K562 (cell line): Measurements from ENCODE around the gene MLYCD. TPM values are rescaled to one million over a fixed set of nuclear protein-coding genes. Genes with fewer than 3 reads are reported as not detected.
A peak's percentile ranks its signal among the peaks of the same experiment; 100 is the strongest.

Experiments
- ATAC-seq: fragments of 200-7000 bp; cut with Tn5 transposase; 3 replicates; pipeline ENCODE4 v1.9.1; 2020; ENCODE audit warnings: moderate library complexity
- BruUV-seq: library from RNA; stranded (reverse); fragments of 400-500 nt; replicated peaks from 2 replicates; lab custom pipeline; 2021; lab: Mats Ljungman, UMichigan
- CTCF ChIA-PET: fragments of 300-600 bp; formaldehyde crosslinking; extraction: SDS; loops from one replicate; lab custom pipeline; 2021; ENCODE audit warnings: low intra/inter-chr PET ratio; lab: Yijun Ruan, JAX
- POLR2A ChIA-PET: fragments of 300-600, 350-650 bp; sonication (Branson Sonifier 250); formaldehyde crosslinking; extraction: SDS; loops from one replicate; lab custom pipeline; 2021; ENCODE audit warnings: antibody characterized with exemption, inconsistent platforms; lab: Yijun Ruan, JAX
- DNase-seq, 4 experiments: peaks; one replicate each; pipeline versions ENCODE4 v3.0.0 to v3.0.0-alpha.2; 2011 to 2018; ENCODE audit warnings: low spot score in 3 of 4, mixed read lengths in 3 of 4; ENCODE audit errors: extremely low read depth in 1 of 4
- FAIRE-seq: peaks from 2 replicates; lab custom pipeline; 2011; peaks lifted over from hg19 to GRCh38; lab: Jason Lieb, UNC
- H2AFZ ChIP-seq: 2 replicates; pipeline ENCODE4 v1.6.0; 2011; ENCODE audit warnings: low read depth, low read length, control low read depth, inconsistent platforms
- H3K27ac ChIP-seq: fragments of 200-600 bp; 3 replicates; pipeline ENCODE4 v1.8.0; 2011; ENCODE audit warnings: low read depth, mild to moderate bottlenecking, control low read depth, inconsistent platforms, low read length, moderate library complexity, mixed read lengths; ENCODE audit errors: extremely low read depth
- H3K27me3 ChIP-seq, 2 experiments: fragments of 300-600 bp in 1 of 2; 2 replicates in 1 of 2; 3 replicates in 1 of 2; pipeline versions ENCODE4 v1.6.0 to v1.8.0; 2011; ENCODE audit warnings: inconsistent platforms in 2 of 2, low read length in 2 of 2, mild to moderate bottlenecking in 1 of 2, mixed read lengths in 1 of 2, moderate library complexity in 1 of 2; ENCODE audit not compliant: control insufficient read depth in 2 of 2, insufficient read depth in 2 of 2
- H3K36me3 ChIP-seq: fragments of 300-600 bp; 3 replicates; pipeline ENCODE4 v1.8.0; 2011; ENCODE audit warnings: mild to moderate bottlenecking, low read length, inconsistent platforms; ENCODE audit not compliant: control insufficient read depth, insufficient read depth
- H3K4me1 ChIP-seq, 2 experiments: fragments of 200-600 bp in 1 of 2; replicated peaks in 1 of 2; 2 replicates in 1 of 2; 3 replicates in 1 of 2; pipeline versions ENCODE4 v1.5.1 to v1.8.0; 2011; ENCODE audit warnings: inconsistent platforms in 2 of 2, low read length in 2 of 2, mild to moderate bottlenecking in 1 of 2, mixed read lengths in 1 of 2, moderate library complexity in 1 of 2; ENCODE audit not compliant: control insufficient read depth in 2 of 2, insufficient read depth in 2 of 2
- H3K4me2 ChIP-seq: 2 replicates; pipeline ENCODE4 v1.6.1; 2011; ENCODE audit warnings: low read length, control low read depth, inconsistent platforms, mixed read lengths; ENCODE audit not compliant: insufficient read depth
- H3K4me3 ChIP-seq: fragments of 200-600 bp; sonication (generic), shearing (Covaris generic); 2 replicates; pipeline ENCODE4 v1.5.1; 2016; ENCODE audit warnings: control low read depth, inconsistent platforms
- H3K79me2 ChIP-seq: fragments of 200-600 bp; 3 replicates; pipeline ENCODE4 v1.8.0; 2011; ENCODE audit warnings: low read length, inconsistent platforms; ENCODE audit not compliant: control insufficient read depth, insufficient read depth
- H3K9ac ChIP-seq, 2 experiments: 2 replicates each; pipeline versions ENCODE4 v1.6.0 to v1.6.1; 2011; ENCODE audit warnings: low read depth in 2 of 2, low read length in 2 of 2, control low read depth in 1 of 2, inconsistent platforms in 1 of 2, mild to moderate bottlenecking in 1 of 2, mixed read lengths in 1 of 2; ENCODE audit not compliant: insufficient read depth in 1 of 2
- H3K9me1 ChIP-seq: one replicate; pipeline ENCODE4 v1.6.0; 2011; ENCODE audit warnings: inconsistent platforms, mild to moderate bottlenecking, low read length, moderate library complexity; ENCODE audit not compliant: control insufficient read depth, insufficient read depth
- H3K9me3 ChIP-seq: replicated peaks from 2 replicates; pipeline ENCODE4 v1.5.1; 2011; ENCODE audit warnings: low read depth, low read length, inconsistent platforms; ENCODE audit not compliant: control insufficient read depth, insufficient read depth
- H4K20me1 ChIP-seq: replicated peaks from 2 replicates; pipeline ENCODE4 v1.6.1; 2011; ENCODE audit warnings: low read length, inconsistent platforms, mixed read lengths; ENCODE audit not compliant: control insufficient read depth, insufficient read depth
- EGR1 ChIP-seq: fragments of 450-650 bp; conservative IDR thresholded peaks from 2 replicates; pipeline ENCODE4 v1.6.1; 2017; ENCODE audit warnings: mild to moderate bottlenecking
- ELF2 ChIP-seq: fragments of 250-450 bp; sonication (Bioruptor Pico); IDR thresholded peaks from 2 replicates; pipeline ENCODE4 v1.5.0; 2021; ENCODE audit warnings: mild to moderate bottlenecking
- HDAC1 ChIP-seq, 2 experiments: fragments of 450-650 bp; IDR thresholded peaks; 2 replicates each; pipeline ENCODE4 v1.6.1; 2016 to 2017; ENCODE audit warnings: inconsistent platforms in 1 of 2, mild to moderate bottlenecking in 1 of 2, moderate library complexity in 1 of 2
- WGBS: fragments of 100-300 bp; shearing (Covaris generic); methylation state at CpG from one replicate; pipeline ENCODE4 v1.1.6; 2016; ENCODE audit warnings: low coverage, mixed read lengths; ENCODE audit not compliant: insufficient coverage; ENCODE audit errors: missing lambda C conversion rate; 5-methylcytosine and 5-hydroxymethylcytosine counted together
- in situ Hi-C: fragments of 300-500 bp; cut with MboI; formaldehyde crosslinking; loops from 4 replicates; pipeline ENCODE4 v1.15.0; 2018; ENCODE audit warnings: inconsistent platforms, mixed read lengths
- intact Hi-C: fragments of 100-400 bp; cut with micrococcal nuclease; formaldehyde crosslinking; loops from 2 replicates; pipeline ENCODE4 v1.14.2; 2022
- polyA plus RNA-seq, 8 experiments: library from polyadenylated mRNA; depleted of rRNA in 4 of 8; stranded (reverse) in 5 of 8; unstranded in 3 of 8; fragments of >200 nt; fragmentation: Nextera tagmentation in 2 of 8; fragmentation: Illumina TruSeq in 1 of 8; extraction: Ambion mirVana in 2 of 8; extraction: Trizol in 1 of 8; gene quantifications; 2 replicates each; pipeline versions ENCODE4 v1.2.1 to v1.2.3, GENCODE V29; 2011 to 2014; ENCODE audit warnings: inconsistent platforms in 1 of 8, missing spikeins in 1 of 8
- total RNA-seq, 7 experiments: library from RNA; depleted of rRNA in 6 of 7; stranded (reverse); fragments of >200 nt in 6 of 7; fragmentation: Illumina TruSeq in 2 of 7; extraction: Trizol in 2 of 7; gene quantifications; 2 replicates each; pipeline versions ENCODE4 v1.2.1 to v1.2.3, GENCODE V29; 2011 to 2021; ENCODE audit warnings: low replicate concordance in 1 of 7
- TF ChIP-seq, protein P1 (sequence below): fragments of 250-450 bp; sonication (Bioruptor Pico); IDR thresholded peaks from 2 replicates; pipeline ENCODE4 v1.5.0; 2022; ENCODE audit warnings: mild to moderate bottlenecking

The MLYCD gene
- total and polyA plus RNA-seq, 9 of the 15 experiments (the other 6 are each of a cell fraction or from before 2014, with no cell fraction given): 0.15 to 2.0 (median 1.0) TPM

DNA sequence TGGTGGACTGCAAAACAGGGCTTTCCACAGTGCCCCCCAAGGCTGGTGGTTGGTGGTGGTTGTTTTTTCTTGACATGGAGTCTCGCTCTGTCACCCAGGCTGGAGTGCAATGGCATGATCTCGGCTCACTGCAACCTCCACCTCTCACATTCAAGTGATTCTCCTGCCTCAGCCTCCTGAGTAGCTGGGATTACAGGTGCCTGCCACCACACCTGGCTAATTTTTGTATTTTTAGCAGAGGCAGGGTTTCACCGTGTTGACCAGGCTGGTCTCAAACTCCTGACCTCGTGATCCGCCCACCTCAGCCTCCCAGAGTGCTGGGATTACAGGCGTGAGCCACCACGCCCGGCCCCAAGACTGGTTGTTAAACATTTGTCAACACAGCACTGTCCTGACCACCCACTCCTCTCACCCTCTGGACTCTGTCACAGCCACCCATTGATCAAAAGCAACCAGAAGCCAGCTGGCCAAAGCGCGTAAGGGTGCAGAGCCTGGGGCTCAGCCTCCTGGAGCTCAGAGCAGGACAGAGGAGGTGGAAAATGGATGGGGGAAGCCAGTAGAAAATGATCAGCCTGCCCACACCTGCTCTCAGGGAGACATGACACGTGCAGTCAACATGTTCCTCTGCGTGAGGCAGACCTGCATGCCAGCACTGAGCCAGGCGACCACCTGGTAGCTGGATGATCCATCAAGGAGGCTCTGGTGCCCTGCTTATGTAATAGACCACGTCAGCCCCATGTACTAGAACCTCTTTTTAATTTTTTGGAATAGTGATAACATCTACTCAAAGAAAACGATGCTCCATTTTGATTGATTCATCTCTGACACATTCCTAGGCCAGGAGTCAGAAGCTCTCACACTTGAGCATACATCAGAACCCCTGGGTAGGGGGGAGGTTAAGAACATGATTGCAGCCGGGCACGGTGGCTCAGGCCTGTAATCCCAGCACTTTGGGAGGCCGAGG lies 39.3 kb downstream of the MLYCD start:
- no peak for FAIRE-seq
- BruUV-seq: no TSS peak
- POLR2A ChIA-PET: interaction anchor here (0.6 kb wide), 1 partner anchor 124 kb away, joined by 3 read pairs; no protein-coding TSS in a partner anchor

More for the DNA sequence above, 39.3 kb downstream of the MLYCD start:
- no peak overlapping the region; a peak in 1 of 4 replicates for H3K9ac ChIP-seq
- no peak overlapping the region for H3K27ac ChIP-seq
- no peak overlapping the region for H3K4me2 ChIP-seq
- DNase-seq: no peak
- no peaks in the 10 kb centered on the region for H3K36me3 ChIP-seq
- in situ Hi-C loops (no loop called here), intact Hi-C loops (no loop called here)
- H3K4me1 ChIP-seq: peaks cover 0 to 40% of the 10 kb centered on the region in 2 experiments; a peak in 2 of 5 replicates
- no peak overlapping the region for H2AFZ ChIP-seq
- H3K4me3 ChIP-seq: no peak overlapping the region
- no peak for ATAC-seq
- H3K9me3 ChIP-seq: no peaks in the 10 kb centered on the region
- CTCF ChIA-PET: no interaction called here
- no peaks in the 10 kb centered on the region for H3K79me2 ChIP-seq
- 32% methylated on average over 18 of the region's 18 CpGs for WGBS
- H3K9me1 ChIP-seq: no peaks in the 10 kb centered on the region
- H4K20me1 ChIP-seq: peaks cover 21% of the 10 kb centered on the region
- H3K27me3 ChIP-seq: peaks cover 32 to 56% of the 10 kb centered on the region in 2 experiments
- TF ChIP-seq, protein P1, sequence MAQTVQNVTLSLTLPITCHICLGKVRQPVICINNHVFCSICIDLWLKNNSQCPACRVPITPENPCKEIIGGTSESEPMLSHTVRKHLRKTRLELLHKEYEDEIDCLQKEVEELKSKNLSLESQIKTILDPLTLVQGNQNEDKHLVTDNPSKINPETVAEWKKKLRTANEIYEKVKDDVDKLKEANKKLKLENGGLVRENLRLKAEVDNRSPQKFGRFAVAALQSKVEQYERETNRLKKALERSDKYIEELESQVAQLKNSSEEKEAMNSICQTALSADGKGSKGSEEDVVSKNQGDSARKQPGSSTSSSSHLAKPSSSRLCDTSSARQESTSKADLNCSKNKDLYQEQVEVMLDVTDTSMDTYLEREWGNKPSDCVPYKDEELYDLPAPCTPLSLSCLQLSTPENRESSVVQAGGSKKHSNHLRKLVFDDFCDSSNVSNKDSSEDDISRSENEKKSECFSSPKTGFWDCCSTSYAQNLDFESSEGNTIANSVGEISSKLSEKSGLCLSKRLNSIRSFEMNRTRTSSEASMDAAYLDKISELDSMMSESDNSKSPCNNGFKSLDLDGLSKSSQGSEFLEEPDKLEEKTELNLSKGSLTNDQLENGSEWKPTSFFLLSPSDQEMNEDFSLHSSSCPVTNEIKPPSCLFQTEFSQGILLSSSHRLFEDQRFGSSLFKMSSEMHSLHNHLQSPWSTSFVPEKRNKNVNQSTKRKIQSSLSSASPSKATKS (CRISPR knock-in tag): no peak
- TF ChIP-seq HDAC1 (IDR thresholded peaks at IDR 0.05) (no peak), EGR1 (peak; percentile 43), ELF2 (CRISPR knock-in tag) (no peak)
